BJ (cell line): Measurements from ENCODE around the gene PDZD2. TPM values are rescaled to one million over a fixed set of nuclear protein-coding genes. Genes with fewer than 3 reads are reported as not detected.

ENCODE experiments used
- CTCF ChIA-PET: fragments of 350-600 bp; formaldehyde crosslinking; extraction: SDS; loops from one replicate; lab custom pipeline; 2021; ENCODE audit warnings: antibody characterized with exemption, inconsistent platforms; lab: Yijun Ruan, JAX
- POLR2A ChIA-PET: fragments of 300-600 bp; sonication (Branson Sonifier 250); formaldehyde crosslinking; extraction: SDS; loops from one replicate; lab custom pipeline; 2021; ENCODE audit warnings: antibody characterized with exemption; lab: Charles Lee
- DNase-seq: peaks from one replicate; pipeline ENCODE4 v3.0.0-alpha.2; 2011; ENCODE audit warnings: low read depth
- H3K27me3 ChIP-seq: 2 replicates; pipeline ENCODE4 v1.6.0; 2011; ENCODE audit warnings: low read length; ENCODE audit not compliant: control insufficient read depth, insufficient read depth
- H3K36me3 ChIP-seq: 2 replicates; pipeline ENCODE4 v1.5.1; 2011; ENCODE audit warnings: low read length; ENCODE audit not compliant: control insufficient read depth, insufficient read depth
- H3K4me3 ChIP-seq: 2 replicates; pipeline ENCODE4 v1.5.1; 2011; ENCODE audit warnings: low read depth, mild to moderate bottlenecking, control low read depth, low read length
- CTCF ChIP-seq: IDR thresholded peaks from 2 replicates; pipeline ENCODE4 v1.5.1; 2011; ENCODE audit warnings: low read depth, mild to moderate bottlenecking, control low read depth, inconsistent platforms, low read length, moderate library complexity; ENCODE audit not compliant: insufficient read depth
- polyA plus RNA-seq: library from polyadenylated mRNA; depleted of rRNA; stranded (reverse); fragments of >200 nt; gene quantifications from 2 replicates; pipeline ENCODE4 v1.2.3, GENCODE V29; 2011

PDZD2 gene
- polyA plus RNA-seq, 1 experiment: 0.06 TPM

- CTCF ChIA-PET: interaction anchor here (1.6 kb wide), 1 partner anchor 141 kb away, joined by 6 read pairs; no protein-coding TSS in a partner anchor
- POLR2A ChIA-PET: interaction anchor here (0.6 kb wide), 1 partner anchor 241 kb away, joined by 3 read pairs; no protein-coding TSS in a partner anchor
- Histone ChIP-seq H3K4me3 (no peak overlapping the region), H3K36me3 (no peaks in the 10 kb centered on the region), H3K27me3 (0 out of 2 replicates have a peak, but pooled peaks cover 4% of the 10 kb centered on the region)
- no peak for DNase-seq
- no peak for TF ChIP-seq CTCF
Measured at GRCh38 chr5:31935496-31936369, 296.8 kb downstream of the PDZD2 start.

- H3K36me3 ChIP-seq: no peaks in the 10 kb centered on the region
- H3K4me3 ChIP-seq: no peak overlapping the region
- no peak for DNase-seq
- ChIA-PET POLR2A (no interaction called here), CTCF (no interaction called here)
- 0 out of 2 replicates have a peak, but pooled peaks cover 4% of the 10 kb centered on the region for H3K27me3 ChIP-seq
- TF ChIP-seq CTCF: no peak
Measured at GRCh38 chr5:31936683-31937082, 297.8 kb downstream of the PDZD2 start.

- ChIA-PET CTCF (interaction anchor here (0.6 to 0.9 kb wide), 2 partner anchors 9 to 52 kb away, joined by 3 read pairs; no protein-coding TSS in a partner anchor), POLR2A (no interaction called here)
- Histone ChIP-seq H3K4me3 (no peak overlapping the region), H3K36me3 (no peaks in the 10 kb centered on the region), H3K27me3 (0 out of 2 replicates have a peak, but pooled peaks cover 4% of the 10 kb centered on the region)
- TF ChIP-seq CTCF: no peak
- DNase-seq: no peak
Measured at GRCh38 chr5:31937226-31937625, 298.3 kb downstream of the PDZD2 start.

- no peak for DNase-seq
- no peak overlapping the region for H3K4me3 ChIP-seq
- H3K36me3 ChIP-seq: no peaks in the 10 kb centered on the region
- ChIA-PET CTCF (interaction anchor here (0.6 to 0.9 kb wide), 2 partner anchors 9 to 53 kb away, joined by 3 read pairs; no protein-coding TSS in a partner anchor), POLR2A (no interaction called here)
- TF ChIP-seq CTCF: no peak
- H3K27me3 ChIP-seq: 0 out of 2 replicates have a peak, but pooled peaks cover 4% of the 10 kb centered on the region
Measured at GRCh38 chr5:31937703-31938102, 298.8 kb downstream of the PDZD2 start.

GRCh38 chr5:31939151-31939550, 300.2 kb downstream of the PDZD2 start:
- POLR2A ChIA-PET: no interaction called here
- DNase-seq: no peak
- CTCF ChIA-PET: interaction anchor here (1.0 kb wide), 1 partner anchor 10 kb away, joined by 3 read pairs; no protein-coding TSS in a partner anchor
- Histone ChIP-seq H3K27me3 (0 out of 2 replicates have a peak, but pooled peaks cover 4% of the 10 kb centered on the region), H3K36me3 (no peaks in the 10 kb centered on the region), H3K4me3 (no peak overlapping the region)
- no peak for TF ChIP-seq CTCF
